GM21447 (cell line): ENCODE results near the gene CD9.
"Not testable (repeated sequence)": the region's sequence is repeated elsewhere in the genome, so short reads cannot be mapped to it uniquely, and the experiment has no call there.

Experiments
- ATAC-seq: cut with Tn5 transposase; IDR thresholded peaks from one replicate; pipeline ENCODE4 v1.9.1; 2021; ENCODE audit not compliant: unreplicated experiment

The CD9 gene

GRCh38 chr12:6178981-6179761 is 21.0 kb upstream of the CD9 start:
- no peak for ATAC-seq

GRCh38 chr12:6180268-6181051 is 19.7 kb upstream of the CD9 start:
- ATAC-seq: no peak

- ATAC-seq: no peak
Measured at GRCh38 chr12:6181166-6181565, 19.0 kb upstream of the CD9 start.

GRCh38 chr12:6181583-6182278 is 18.5 kb upstream of the CD9 start:
- ATAC-seq: no peak

- ATAC-seq: no peak
Measured at GRCh38 chr12:6182279-6182898, 17.8 kb upstream of the CD9 start.

GRCh38 chr12:6183689-6184428 is 16.3 kb upstream of the CD9 start:
- no peak for ATAC-seq

GRCh38 chr12:6185961-6186827 is 14.0 kb upstream of the CD9 start:
- no peak for ATAC-seq

- no peak for ATAC-seq
Measured at GRCh38 chr12:6187948-6188793, 12.0 kb upstream of the CD9 start.

- ATAC-seq: no peak
Measured at GRCh38 chr12:6189028-6189427, 11.2 kb upstream of the CD9 start.

- not testable (repeated sequence) for ATAC-seq
Measured at GRCh38 chr12:6189952-6190598, 10.1 kb upstream of the CD9 start.

- not testable (repeated sequence) for ATAC-seq
Measured at GRCh38 chr12:6190767-6191530, 9.3 kb upstream of the CD9 start.

- no peak for ATAC-seq
Measured at GRCh38 chr12:6192604-6193380, 7.4 kb upstream of the CD9 start.

GRCh38 chr12:6193853-6194815 is 6.1 kb upstream of the CD9 start:
- ATAC-seq: no peak

- peak; percentile 58 for ATAC-seq
Measured at GRCh38 chr12:6195665-6196535, 4.3 kb upstream of the CD9 start.

- no peak for ATAC-seq
Measured at GRCh38 chr12:6198051-6198450, 2.1 kb upstream of the CD9 start.
